DMS79 (cell line): Measurements from ENCODE around the gene DUSP16.

Experiments used
- DNase-seq: peaks from one replicate; lab custom pipeline; 2025; lab: John Stamatoyannopoulos, UW

The DUSP16 gene

DNA sequence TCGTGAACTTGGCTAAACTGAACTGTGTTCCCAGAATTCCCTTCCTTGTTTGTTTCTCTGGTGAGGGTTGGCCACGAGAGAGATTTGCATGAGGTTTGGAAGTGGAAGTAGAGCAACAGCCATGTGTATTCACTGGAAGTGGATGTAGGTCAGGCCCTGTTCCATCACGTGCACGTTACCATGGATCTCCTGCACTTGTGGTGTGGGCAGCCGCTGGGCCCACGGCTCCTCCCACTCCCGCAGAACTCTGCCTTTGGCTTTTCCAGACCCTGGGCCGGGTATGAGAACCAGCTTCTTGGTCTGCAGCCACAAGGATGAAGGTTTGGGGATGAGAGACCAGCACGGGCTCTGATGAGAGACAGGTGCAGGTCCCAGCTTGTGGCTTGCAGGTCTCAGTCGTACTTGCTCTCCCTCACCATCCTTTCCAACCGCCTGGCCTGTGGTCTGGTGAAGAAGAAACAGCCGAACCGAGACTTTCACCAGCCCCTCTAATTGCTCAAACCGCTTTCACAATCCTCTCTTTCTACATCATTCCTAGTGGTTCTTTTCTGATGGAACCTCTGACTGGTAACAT lies 94.9 kb downstream of the DUSP16 start:
- DNase-seq: no peak

DNA sequence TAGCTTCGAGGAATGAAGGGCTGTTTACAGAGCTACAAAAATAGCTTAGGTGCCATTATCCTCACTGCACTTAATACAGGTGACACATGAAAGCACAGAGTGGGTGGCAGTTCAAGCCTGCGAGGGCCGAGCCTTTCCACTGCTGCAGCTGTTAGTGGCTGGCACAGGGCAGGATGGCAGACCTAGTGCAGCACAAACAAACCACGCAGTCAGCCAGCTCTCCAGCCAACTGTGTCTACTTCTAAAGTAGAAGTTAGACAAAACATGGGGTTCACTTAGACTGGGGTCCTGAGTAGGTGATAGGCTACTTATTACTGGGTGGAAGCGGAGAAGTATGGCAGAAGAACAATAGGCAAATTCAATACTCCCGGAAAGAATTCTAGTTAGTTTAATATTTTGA lies 95.4 kb downstream of the DUSP16 start:
- no peak for DNase-seq

- DNase-seq: no peak
Measured at GRCh38 chr12:12466157-12466556, 96.5 kb downstream of the DUSP16 start.

DNA sequence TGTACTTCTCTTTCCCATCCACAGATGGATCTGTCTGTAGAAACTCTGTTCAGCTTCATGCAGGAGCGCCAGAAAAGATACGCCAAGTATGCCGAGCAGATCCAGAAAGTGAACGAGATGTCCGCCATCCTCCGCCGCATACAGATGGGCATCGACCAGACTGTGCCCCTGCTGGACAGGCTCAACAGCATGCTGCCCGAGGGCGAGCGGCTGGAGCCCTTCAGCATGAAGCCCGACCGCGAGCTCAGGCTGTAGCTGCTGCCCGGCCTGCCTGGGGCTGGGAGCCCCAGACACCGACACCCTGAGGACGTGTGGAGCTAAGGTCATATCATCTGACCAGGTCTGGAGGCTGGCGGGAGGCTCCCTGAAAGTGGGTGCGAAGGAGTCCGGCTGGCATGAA lies 97.1 kb downstream of the DUSP16 start:
- no peak for DNase-seq

DNA sequence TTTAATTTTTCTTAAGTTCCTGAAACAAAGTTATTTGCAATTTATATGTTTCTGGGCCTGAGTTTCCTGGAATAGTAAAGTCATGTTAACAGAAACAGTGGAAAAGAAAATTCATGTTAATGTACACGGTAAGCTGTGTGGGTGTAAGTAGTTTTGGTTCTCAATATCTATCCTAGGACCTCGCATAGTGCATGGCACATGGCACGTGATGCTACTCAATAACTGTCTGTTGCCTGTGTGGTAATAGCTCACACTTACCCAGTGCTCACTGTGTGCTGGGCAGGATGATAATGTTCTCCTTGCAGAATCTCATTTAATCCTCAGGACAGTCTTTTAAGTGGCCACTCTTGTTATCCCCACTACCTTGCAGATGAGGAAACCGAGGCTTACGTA lies 100.7 kb downstream of the DUSP16 start:
- DNase-seq: no peak

GRCh38 chr12:12460935-12461922 lies 101.4 kb downstream of the DUSP16 start:
- no peak for DNase-seq

- no peak for DNase-seq
Measured at GRCh38 chr12:12456637-12457036, 106.0 kb downstream of the DUSP16 start.

DNA sequence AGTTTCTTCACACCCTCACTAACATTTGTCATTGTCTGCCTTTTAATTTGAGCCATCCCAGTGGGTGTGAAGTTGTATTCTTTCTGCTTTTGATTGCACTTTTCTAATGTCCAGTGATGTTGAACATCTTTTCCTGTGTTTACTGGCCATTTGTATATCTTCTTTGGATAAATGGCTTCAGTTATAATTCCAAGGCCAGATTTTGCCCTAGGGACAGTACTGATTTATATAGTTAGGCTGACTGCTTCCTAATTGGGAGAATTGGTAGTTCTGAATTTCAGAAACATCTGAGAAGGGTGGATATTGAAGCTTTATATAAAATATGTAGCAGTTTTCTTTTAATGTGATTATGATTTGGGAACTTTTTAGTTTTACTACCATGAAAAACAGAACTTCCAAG lies 108.3 kb downstream of the DUSP16 start:
- DNase-seq: no peak

GRCh38 chr12:12453635-12454034 lies 109.0 kb downstream of the DUSP16 start:
- no peak for DNase-seq

- no peak for DNase-seq
Measured at GRCh38 chr12:12452326-12452902, 110.2 kb downstream of the DUSP16 start.

- no peak for DNase-seq
Measured at GRCh38 chr12:12451098-12451497, 111.6 kb downstream of the DUSP16 start.

GRCh38 chr12:12450043-12450471 lies 112.6 kb downstream of the DUSP16 start:
- no peak for DNase-seq

GRCh38 chr12:12449533-12450025 lies 113.1 kb downstream of the DUSP16 start:
- DNase-seq: no peak

GRCh38 chr12:12447837-12448236 lies 114.8 kb downstream of the DUSP16 start:
- no peak for DNase-seq

DNA sequence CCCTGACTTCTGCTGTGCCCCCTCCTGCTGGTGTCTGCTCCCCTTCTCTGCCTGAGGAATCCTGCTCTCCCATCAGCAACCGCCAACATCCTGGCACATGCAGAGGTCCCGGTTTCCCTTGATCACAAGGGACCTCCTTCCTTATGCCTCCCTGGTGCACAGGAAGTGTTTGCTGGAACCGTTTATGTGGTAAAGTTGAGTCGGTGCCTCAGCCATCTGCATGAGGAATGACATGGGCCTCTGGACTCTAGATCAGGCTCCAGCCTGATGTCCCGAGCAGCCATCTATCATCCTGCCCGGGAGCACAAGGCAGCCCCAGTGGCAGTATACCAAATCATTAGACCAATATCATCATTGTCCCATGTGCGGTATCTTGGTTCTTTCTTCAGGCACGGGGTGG lies 115.4 kb downstream of the DUSP16 start:
- DNase-seq: no peak

- DNase-seq: no peak
Measured at GRCh38 chr12:12446786-12447185, 115.9 kb downstream of the DUSP16 start.

- DNase-seq: no peak
Measured at GRCh38 chr12:12445882-12446181, 116.8 kb downstream of the DUSP16 start.

DNA sequence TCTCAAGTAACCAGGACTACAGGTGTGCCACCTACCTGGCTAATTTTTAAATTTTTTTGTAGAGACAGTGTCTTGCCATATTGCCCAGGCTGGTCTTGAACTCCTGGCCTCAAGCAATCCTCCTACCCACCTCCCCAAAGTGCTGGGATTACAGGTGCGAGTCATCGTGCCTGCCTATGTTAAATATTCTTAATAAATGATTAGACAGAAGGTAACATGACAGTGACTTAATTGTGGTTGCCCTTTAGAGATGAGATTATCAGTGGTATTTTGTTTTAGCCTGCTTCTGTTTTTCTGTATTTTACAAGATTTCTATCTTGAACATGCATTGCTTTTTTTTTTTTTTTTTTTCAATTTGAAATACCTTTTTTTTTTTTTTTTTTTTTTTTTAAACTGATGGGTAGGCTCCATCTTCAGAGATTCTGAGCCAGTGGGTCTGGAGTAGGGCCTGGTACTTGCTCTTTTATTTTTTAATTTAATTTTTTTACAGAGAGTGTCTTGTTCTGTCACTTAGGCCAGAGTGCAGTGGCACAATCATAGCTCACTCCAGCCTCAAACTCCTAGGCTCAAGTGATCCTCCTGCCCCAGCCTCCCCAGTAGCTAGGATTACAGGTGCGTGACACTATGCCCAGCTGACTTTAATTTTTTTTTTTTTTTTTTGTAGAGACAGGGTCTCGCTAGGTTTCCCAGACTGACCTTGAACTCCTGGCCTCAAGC lies 117.3 kb downstream of the DUSP16 start:
- no peak for DNase-seq

GRCh38 chr12:12443431-12443878 lies 119.2 kb downstream of the DUSP16 start:
- no peak for DNase-seq

DNA sequence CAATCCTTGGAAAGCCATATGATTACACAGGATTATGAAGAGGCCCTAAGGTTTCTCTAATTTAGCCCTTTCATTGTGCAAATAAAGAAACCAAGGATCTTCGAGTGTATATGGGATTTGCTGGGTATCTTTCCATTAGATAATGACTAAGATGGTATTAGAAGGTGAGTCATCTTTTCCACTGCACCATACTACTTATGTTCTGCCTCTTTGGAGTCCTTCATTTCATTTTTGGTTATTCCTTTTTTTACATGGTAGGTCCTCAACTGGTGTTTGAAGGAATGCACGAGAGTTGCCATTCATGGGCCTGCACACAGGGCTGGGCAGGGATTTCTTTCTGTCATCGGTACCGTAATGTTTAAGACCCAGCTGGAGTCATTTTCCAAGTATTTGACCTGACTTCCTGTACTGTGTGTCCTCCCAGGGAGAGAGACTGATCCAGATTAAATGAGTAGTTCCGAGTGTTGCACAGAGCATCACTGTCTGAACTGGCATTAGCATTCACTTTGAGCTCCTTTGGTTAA lies 120.1 kb downstream of the DUSP16 start:
- no peak for DNase-seq

GRCh38 chr12:12441843-12442461 lies 120.7 kb downstream of the DUSP16 start:
- no peak for DNase-seq

DNA sequence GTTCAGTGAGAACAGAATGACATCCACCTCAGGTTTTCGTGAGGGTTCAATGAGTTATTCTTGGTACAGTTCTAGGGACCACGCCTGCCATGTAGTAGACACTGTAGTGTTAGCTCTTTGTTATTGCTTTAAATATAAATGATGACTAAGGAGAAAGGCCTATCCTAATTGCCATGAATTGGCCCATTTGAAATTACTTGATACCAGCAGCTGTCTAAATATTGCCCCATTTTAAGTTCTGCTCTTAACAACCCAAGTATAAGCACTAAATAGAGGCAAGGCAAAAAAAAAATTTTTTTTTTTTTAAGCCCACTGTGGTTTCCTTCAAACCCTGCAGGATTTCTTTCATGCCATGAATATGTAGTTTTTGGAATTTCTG lies 121.2 kb downstream of the DUSP16 start:
- peak; percentile 42 for DNase-seq
